Stimulated activated CD8-positive, alpha-beta memory T cell treated with anti-CD3 and anti-CD28 coated beads, Interleukin-7, amount 100 ng/mL, for 48 hours (primary cell): ENCODE results near the gene NPY4R.
"Not testable (repeated sequence)": the region's sequence is repeated elsewhere in the genome, so short reads cannot be mapped to it uniquely, and the experiment has no call there.

ENCODE experiments used
- DNase-seq, 2 donors: peaks; one replicate each; pipeline ENCODE4 v3.0.0-alpha.2; 2020; ENCODE audit warnings: low read depth in 1 of 2; ENCODE audit errors: extremely low read depth in 1 of 2

Gene NPY4R

DNA sequence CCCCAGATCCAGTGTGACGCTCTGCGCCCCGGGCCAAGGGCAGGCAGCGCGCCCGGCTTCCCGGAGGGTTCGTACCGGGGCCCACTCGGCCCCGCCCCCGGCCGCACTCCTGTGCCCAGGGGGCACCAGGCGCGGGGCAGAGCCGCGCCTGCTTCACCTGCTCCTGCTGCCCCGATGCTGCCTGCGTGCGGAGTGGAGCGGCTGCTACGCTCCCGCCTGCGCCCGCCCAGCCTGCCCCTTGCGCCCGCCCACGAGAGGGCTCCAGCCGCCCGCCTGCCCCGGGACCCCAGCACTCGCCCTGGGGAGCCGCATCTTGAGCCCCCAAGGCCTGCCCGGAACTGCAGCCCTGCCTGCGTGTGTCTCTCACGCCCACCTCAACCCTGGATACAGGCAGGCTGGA lies at the start of gene NPY4R:
NPY4R (minus strand) TSS at position 194 of the 400 bp plus-strand sequence. CDS start 3,323 bp downstream, outside the sequence.
- DNase-seq: not testable (repeated sequence)

- no peak for DNase-seq
These were observed 49.6 kb upstream of the NPY4R start for GRCh38 chr10:46515366-46515765.

- DNase-seq: no peak
These were observed 49.1 kb upstream of the NPY4R start for GRCh38 chr10:46514899-46515298.

- no peak for DNase-seq
These were observed 48.7 kb upstream of the NPY4R start for GRCh38 chr10:46514431-46514861.

DNA sequence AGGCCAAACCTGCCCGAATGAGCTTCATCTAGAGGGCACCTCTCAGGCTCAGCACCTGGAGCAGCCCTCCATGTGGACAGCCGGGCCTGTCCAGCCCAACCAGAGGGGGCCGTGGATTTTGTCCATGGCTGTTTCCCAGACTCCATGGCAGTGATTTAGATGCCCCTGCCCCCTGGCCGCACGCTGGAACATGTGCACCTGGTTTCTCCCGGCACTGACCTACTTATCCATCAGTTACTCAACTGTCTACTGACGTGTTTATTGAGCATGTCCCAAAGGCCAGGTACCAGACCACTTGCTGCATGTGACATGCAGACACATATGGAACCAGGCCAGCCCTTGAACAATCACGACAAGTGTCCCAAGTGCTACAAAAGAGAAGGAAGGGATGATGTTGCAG lies 47.6 kb upstream of the NPY4R start:
- not testable (repeated sequence) for DNase-seq

DNA sequence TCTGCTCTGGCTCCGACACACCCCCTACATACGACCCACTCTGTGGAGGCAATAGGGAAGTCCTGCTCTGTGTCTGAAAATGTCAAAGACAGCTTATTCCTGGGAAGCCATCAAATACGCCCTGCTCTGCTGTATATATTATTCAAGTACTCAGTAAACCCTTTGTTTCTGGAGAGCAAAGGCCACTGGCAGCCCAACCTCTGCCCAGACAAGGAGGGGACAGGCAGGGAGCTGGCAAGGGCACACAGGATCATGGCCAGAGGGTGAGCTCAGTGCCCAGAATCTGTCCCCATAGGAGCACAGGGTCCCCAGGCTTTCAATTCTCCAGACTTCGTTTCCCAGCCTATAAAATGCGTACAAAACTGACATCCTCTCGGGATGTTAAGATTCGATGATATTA lies 47.0 kb upstream of the NPY4R start:
- not testable (repeated sequence) for DNase-seq

DNA sequence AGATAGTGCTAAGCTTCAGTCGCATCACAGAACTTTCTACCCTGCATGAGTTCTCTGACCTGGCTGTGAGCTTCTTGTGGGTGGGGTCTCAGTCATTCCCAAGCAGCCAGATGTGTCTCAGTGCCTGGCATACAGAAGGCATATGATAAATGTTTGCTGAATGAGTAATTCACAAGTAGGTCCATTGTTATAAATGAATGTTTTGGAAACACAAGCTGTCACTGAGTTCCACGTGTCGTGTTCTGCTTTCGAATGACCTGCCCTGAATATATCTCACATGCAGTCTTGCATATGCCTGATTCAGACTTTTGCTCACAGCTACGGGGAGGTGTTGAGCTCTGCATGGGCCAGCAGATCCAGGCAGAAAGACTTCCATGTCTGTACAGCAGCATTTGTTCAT lies 46.2 kb upstream of the NPY4R start:
- not testable (repeated sequence) for DNase-seq

DNA sequence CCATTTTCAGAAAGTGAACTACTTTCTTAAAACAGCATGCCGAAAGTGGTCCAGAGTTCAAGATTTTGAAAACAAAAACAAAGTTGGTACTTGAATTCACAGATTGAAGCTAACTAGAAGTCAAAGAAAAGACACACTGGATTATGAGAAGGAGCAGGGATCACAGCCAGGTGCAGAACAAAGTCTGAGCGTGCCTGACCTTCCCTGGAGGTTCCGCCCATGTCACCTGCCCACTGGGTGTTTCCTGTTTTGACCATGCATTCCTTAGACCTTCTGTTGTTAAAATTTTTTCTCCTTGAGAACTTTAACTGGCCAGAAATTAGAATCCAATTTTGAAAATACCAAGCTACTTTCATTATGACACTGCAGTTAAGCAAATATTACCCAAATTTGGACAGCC lies 34.2 kb upstream of the NPY4R start:
- not testable (repeated sequence) for DNase-seq

DNA sequence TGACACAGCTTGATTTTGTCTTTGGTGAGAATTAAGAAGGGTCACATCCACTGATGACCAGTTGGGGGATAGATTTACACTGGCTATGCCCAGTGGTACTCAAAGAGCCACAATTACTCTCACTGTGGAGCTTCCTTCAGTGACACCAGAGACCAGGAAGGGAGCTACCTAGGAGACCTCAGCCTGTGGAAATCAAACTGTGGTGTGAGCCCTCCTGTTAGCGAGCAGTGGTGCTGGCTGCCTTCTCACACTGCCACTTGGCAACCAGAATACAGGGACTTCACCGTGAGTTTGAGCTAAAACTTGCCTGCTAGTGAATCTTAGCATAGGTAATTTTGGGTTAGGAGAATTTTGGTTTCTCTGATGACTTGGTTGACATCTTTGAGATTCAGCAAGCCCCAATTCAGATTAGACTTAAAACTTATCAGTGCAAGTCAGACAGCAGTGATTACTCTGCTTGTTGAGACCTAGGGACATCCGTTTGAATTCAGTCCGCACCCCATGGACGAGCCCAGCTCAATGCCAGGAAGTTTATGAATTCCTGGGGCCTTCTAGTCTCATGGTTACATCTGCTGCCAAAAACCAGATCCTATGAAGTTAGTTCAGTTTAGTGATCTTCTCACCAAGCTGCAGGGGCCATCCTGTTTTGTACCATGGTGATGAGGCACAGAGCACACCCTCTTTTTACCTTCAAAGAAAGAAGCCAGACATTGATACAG lies 33.4 kb upstream of the NPY4R start:
- not testable (repeated sequence) for DNase-seq

- DNase-seq: not testable (repeated sequence)
These were observed 32.1 kb upstream of the NPY4R start for GRCh38 chr10:46497878-46498277.

DNA sequence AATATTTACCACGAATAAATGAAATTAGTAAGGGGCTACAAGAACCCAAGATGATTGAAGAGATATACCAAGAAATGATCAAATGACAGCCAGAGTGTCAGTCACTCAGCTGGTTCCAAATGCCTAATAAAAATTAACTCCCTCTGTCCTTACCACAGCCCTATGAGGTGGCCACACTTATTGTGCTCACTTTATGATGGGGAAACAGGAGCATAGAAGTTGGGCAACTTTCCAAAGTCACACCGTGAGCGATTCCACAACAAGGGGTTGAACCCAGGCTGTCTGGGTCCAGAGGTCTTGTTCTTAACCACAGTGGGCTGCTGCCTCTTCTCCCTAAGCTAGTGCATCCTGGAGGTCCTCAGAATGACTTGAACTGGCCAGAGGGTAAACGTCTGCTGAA lies 31.6 kb upstream of the NPY4R start:
- DNase-seq: not testable (repeated sequence)

GRCh38 chr10:46491364-46492114 lies 25.8 kb upstream of the NPY4R start:
- DNase-seq: not testable (repeated sequence)

DNA sequence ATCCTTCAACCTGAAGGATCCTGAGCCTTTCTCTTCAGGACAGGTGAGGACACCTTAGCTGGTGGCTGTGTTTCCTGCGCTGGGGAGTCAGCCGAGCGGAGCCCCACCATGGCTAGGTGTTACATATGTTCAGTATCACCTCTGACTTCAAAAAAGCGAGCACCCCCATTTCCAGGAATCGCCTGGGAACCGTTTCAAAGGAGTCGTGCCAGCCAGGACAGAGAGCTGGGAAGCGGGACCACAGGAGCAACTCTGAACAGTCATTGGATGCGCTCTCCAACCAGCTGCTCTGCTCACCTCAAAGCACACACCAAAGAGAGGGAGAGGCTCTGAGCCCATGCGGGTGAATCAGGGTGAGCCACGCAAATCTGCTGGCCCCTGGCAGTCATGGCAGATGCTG lies 24.5 kb upstream of the NPY4R start:
- not testable (repeated sequence) for DNase-seq

DNA sequence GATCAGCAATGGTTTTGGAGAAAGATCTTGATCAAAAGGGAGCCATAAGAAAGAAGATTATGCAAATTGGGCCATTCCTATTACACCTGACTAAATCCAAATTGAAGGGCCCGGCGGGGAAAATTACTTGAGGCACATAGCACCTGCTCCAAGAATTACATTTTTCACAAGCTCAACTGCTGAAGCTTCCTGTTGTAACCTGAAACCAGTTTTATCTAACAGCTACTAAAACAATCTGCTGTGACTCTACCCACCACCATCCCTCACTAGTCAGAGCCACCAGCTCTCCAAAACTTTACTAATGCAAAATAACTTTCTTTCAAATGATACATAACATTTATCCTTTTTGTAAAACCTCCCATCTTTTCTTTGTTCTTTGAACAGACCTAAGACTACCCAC lies 20.7 kb upstream of the NPY4R start:
- DNase-seq: not testable (repeated sequence)

DNA sequence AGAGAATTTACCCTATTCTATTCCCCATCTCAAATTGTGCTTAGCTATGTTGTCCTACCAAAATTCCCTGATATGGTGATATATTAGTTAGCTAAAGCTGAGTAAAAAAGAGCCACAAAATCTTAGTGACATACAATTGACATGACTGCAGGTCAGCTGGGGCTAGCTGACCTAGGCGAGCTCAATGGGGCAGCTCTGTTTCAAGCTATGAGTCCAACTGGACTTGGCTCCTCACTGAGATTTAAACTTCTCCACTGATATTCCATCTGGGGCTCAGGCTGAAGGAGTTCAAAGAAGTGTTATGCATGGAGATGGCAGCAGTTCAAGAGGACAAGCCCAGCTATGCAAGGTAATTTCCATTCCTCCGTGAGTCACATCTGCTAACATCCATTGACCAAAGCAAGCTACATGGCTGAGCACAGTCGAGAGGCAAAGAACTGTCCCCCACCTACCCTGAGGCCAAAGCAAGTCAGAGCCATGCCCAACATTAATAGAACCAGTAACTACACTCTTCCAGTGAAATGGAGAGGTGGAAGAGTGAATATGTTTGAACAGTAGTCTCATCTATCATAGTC lies 9.1 kb upstream of the NPY4R start:
- not testable (repeated sequence) for DNase-seq

DNA sequence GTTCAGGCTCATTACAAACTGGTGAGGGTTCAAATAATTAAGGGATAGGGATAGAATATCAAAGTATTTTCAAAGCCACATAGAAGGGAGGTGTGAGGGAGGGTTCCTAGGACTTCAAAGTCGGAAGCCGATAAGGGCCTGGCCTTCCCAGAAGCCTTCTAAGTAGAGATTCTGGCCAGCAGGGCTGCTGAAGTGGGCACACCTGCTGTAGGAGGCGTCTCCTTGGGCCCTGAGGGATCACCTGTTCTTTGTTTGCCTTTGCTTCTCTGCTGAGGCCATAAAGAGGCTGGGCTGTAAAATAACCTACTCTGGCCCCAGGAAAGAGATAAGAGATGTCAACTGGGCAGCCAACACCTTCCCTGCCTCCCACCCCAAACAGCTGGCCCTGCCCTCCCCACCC lies 8.0 kb upstream of the NPY4R start:
- not testable (repeated sequence) for DNase-seq

DNA sequence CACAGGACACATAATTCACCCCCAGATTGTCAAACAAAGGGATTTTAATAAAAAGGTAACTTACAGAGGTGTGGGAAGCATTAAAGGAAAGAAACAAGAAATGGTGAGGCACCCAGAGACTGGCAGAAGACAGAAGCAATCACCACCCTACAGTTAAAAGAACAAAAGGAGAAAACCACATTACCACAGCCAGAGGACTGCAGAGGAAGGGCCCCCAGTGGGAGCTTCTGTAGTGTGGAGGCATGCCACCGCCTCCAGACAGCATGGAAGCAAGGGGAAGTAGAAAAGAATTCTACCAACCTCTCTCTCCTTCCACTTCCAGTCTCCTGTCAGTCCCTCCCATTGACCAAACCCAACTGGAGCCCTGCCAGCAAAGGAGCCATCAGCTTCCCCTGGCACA lies 4.4 kb upstream of the NPY4R start:
- not testable (repeated sequence) for DNase-seq

DNA sequence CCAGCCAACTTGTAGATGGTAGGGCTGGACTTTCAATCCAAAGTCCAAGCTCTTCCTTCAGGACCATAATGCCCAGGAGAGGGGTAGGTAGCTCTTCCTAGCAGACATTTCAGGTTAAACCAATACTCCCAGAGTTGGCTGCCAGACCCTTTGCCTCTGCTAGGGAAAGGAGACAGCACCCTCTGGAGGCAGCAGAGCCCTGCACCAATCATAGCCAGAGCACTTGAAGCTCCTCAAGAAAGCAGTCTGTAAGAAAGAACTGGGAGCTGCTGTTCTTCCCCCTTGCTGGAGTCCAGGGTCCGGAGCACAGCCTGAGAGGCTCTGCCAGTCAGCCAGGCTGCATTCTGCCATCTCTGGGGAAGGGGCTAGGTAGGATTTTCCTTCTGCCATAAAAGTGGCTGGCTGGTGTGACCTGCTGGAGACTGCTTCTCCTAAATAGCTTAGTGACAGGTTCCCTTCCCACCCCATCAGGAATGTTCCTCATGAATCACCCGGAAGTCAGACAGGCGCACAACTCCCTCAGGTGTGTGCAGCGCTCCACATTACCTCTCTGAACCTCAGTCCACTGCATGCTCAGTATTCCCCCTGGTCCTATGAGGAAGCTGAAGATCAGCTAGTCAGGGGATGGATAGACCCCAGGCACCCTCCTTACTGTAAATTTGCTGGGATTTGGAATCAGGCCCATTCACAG lies 2.5 kb upstream of the NPY4R start:
- DNase-seq: not testable (repeated sequence)

DNA sequence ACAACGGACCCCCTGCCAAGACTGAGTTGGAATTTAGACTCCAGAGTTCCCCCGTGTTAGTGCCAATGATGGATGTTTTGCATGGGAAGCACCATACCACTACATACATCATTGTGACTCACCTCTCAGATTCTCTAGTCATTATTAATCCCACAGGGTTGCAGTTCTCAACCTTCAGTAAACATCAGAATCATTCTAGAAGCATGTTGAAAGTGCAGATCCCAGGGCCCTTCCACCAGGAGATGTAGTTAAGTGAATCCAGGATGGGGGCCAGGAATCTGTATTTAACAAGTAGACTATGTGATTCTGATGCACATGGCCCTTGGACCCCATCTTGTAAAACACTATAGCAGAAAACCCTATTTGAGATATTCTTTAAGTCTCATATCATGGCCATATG lies 2.1 kb downstream of the NPY4R start:
- not testable (repeated sequence) for DNase-seq

GRCh38 chr10:46462276-46462675 lies 3.5 kb downstream of the NPY4R start:
- not testable (repeated sequence) for DNase-seq

GRCh38 chr10:46459579-46459978 lies 6.2 kb downstream of the NPY4R start:
- DNase-seq: not testable (repeated sequence)
